Left renal pelvis (tissue), 4 donors: Measurements from ENCODE around the gene PARP3. TPM values are rescaled to one million over a fixed set of nuclear protein-coding genes. Genes with fewer than 3 reads are reported as not detected.

Experiments
- DNase-seq, 4 donors: peaks; one replicate each; pipeline ENCODE4 v3.0.0-alpha.2; 2013; ENCODE audit warnings: low read depth in 4 of 4, low spot score in 3 of 4
- polyA plus RNA-seq, 4 donors: library from polyadenylated mRNA; unstranded; fragments of 120-200 nt; gene quantifications; one replicate each; pipeline ENCODE4 v1.2.1, GENCODE V29; 2013; ENCODE audit not compliant: insufficient read length in 4 of 4

PARP3 gene
- polyA plus RNA-seq, 4 donors: 9.4 to 19.2 (median 17.4) TPM

- no peak for DNase-seq
Observed at GRCh38 chr3:51947215-51947900, 5.2 kb downstream of the PARP3 start.

GRCh38 chr3:51948016-51948580 lies 5.9 kb downstream of the PARP3 start:
- DNase-seq: no peak

GRCh38 chr3:51949121-51949520 lies 7.0 kb downstream of the PARP3 start:
- DNase-seq: no peak

GRCh38 chr3:51950899-51951298 lies 8.7 kb downstream of the PARP3 start:
- no peak for DNase-seq

GRCh38 chr3:51953445-51953844 lies 11.3 kb downstream of the PARP3 start:
- DNase-seq: no peak

GRCh38 chr3:51954105-51954504 lies 11.9 kb downstream of the PARP3 start:
- no peak for DNase-seq

GRCh38 chr3:51954713-51955112 lies 12.6 kb downstream of the PARP3 start:
- no peak for DNase-seq

- DNase-seq: no peak
Observed at GRCh38 chr3:51955175-51955892, 13.2 kb downstream of the PARP3 start, which contains the start of gene GPR62. TSS of gene GPR62 (plus strand) at chr3:51955381. CDS start at chr3:51955653, 272 bp downstream.

- peak in 1 of 4 donors; percentile 44 for DNase-seq
Observed at GRCh38 chr3:51955893-51956770, 14.0 kb downstream of the PARP3 start.

- DNase-seq: no peak
Observed at GRCh38 chr3:51957520-51958205, 15.5 kb downstream of the PARP3 start.

GRCh38 chr3:51958603-51959521 lies 16.7 kb downstream of the PARP3 start:
- DNase-seq: no peak

GRCh38 chr3:51959651-51960050 lies 17.5 kb downstream of the PARP3 start:
- DNase-seq: no peak

- no peak for DNase-seq
Observed at GRCh38 chr3:51960386-51960785, 18.2 kb downstream of the PARP3 start.

- no peak for DNase-seq
Observed at GRCh38 chr3:51961011-51961410, 18.8 kb downstream of the PARP3 start.

- no peak for DNase-seq
Observed at GRCh38 chr3:51961602-51962569, 19.7 kb downstream of the PARP3 start.

GRCh38 chr3:51962854-51963530 lies 20.8 kb downstream of the PARP3 start:
- DNase-seq: no peak

- DNase-seq: peak in 1 of 4 donors; percentile 70
Observed at GRCh38 chr3:51963951-51964451, 21.8 kb downstream of the PARP3 start.
